K562 (cell line): Measurements from ENCODE around the gene CLCC1. TPM values are rescaled to one million over a fixed set of nuclear protein-coding genes. Genes with fewer than 3 reads are reported as not detected.
A peak's percentile ranks its signal among the peaks of the same experiment; 100 is the strongest.

ENCODE experiments used
- ATAC-seq: fragments of 200-7000 bp; cut with Tn5 transposase; 3 replicates; pipeline ENCODE4 v1.9.1; 2020; ENCODE audit warnings: moderate library complexity
- BruUV-seq: library from RNA; stranded (reverse); fragments of 400-500 nt; replicated peaks from 2 replicates; lab custom pipeline; 2021; lab: Mats Ljungman, UMichigan
- CTCF ChIA-PET: fragments of 300-600 bp; formaldehyde crosslinking; extraction: SDS; loops from one replicate; lab custom pipeline; 2021; ENCODE audit warnings: low intra/inter-chr PET ratio; lab: Yijun Ruan, JAX
- POLR2A ChIA-PET: fragments of 300-600, 350-650 bp; sonication (Branson Sonifier 250); formaldehyde crosslinking; extraction: SDS; loops from one replicate; lab custom pipeline; 2021; ENCODE audit warnings: antibody characterized with exemption, inconsistent platforms; lab: Yijun Ruan, JAX
- DNase-seq, 4 experiments: peaks; one replicate each; pipeline versions ENCODE4 v3.0.0 to v3.0.0-alpha.2; 2011 to 2018; ENCODE audit warnings: low spot score in 3 of 4, mixed read lengths in 3 of 4; ENCODE audit errors: extremely low read depth in 1 of 4
- FAIRE-seq: peaks from 2 replicates; lab custom pipeline; 2011; peaks lifted over from hg19 to GRCh38; lab: Jason Lieb, UNC
- H2AFZ ChIP-seq: 2 replicates; pipeline ENCODE4 v1.6.0; 2011; ENCODE audit warnings: low read depth, low read length, control low read depth, inconsistent platforms
- H3K27ac ChIP-seq: fragments of 200-600 bp; 3 replicates; pipeline ENCODE4 v1.8.0; 2011; ENCODE audit warnings: low read depth, mild to moderate bottlenecking, control low read depth, inconsistent platforms, low read length, moderate library complexity, mixed read lengths; ENCODE audit errors: extremely low read depth
- H3K27me3 ChIP-seq, 2 experiments: fragments of 300-600 bp in 1 of 2; 2 replicates in 1 of 2; 3 replicates in 1 of 2; pipeline versions ENCODE4 v1.6.0 to v1.8.0; 2011; ENCODE audit warnings: inconsistent platforms in 2 of 2, low read length in 2 of 2, mild to moderate bottlenecking in 1 of 2, mixed read lengths in 1 of 2, moderate library complexity in 1 of 2; ENCODE audit not compliant: control insufficient read depth in 2 of 2, insufficient read depth in 2 of 2
- H3K36me3 ChIP-seq: fragments of 300-600 bp; 3 replicates; pipeline ENCODE4 v1.8.0; 2011; ENCODE audit warnings: mild to moderate bottlenecking, low read length, inconsistent platforms; ENCODE audit not compliant: control insufficient read depth, insufficient read depth
- H3K4me1 ChIP-seq, 2 experiments: fragments of 200-600 bp in 1 of 2; replicated peaks in 1 of 2; 2 replicates in 1 of 2; 3 replicates in 1 of 2; pipeline versions ENCODE4 v1.5.1 to v1.8.0; 2011; ENCODE audit warnings: inconsistent platforms in 2 of 2, low read length in 2 of 2, mild to moderate bottlenecking in 1 of 2, mixed read lengths in 1 of 2, moderate library complexity in 1 of 2; ENCODE audit not compliant: control insufficient read depth in 2 of 2, insufficient read depth in 2 of 2
- H3K4me2 ChIP-seq: 2 replicates; pipeline ENCODE4 v1.6.1; 2011; ENCODE audit warnings: low read length, control low read depth, inconsistent platforms, mixed read lengths; ENCODE audit not compliant: insufficient read depth
- H3K4me3 ChIP-seq: fragments of 200-600 bp; sonication (generic), shearing (Covaris generic); 2 replicates; pipeline ENCODE4 v1.5.1; 2016; ENCODE audit warnings: control low read depth, inconsistent platforms
- H3K79me2 ChIP-seq: fragments of 200-600 bp; 3 replicates; pipeline ENCODE4 v1.8.0; 2011; ENCODE audit warnings: low read length, inconsistent platforms; ENCODE audit not compliant: control insufficient read depth, insufficient read depth
- H3K9ac ChIP-seq, 2 experiments: 2 replicates each; pipeline versions ENCODE4 v1.6.0 to v1.6.1; 2011; ENCODE audit warnings: low read depth in 2 of 2, low read length in 2 of 2, control low read depth in 1 of 2, inconsistent platforms in 1 of 2, mild to moderate bottlenecking in 1 of 2, mixed read lengths in 1 of 2; ENCODE audit not compliant: insufficient read depth in 1 of 2
- H3K9me1 ChIP-seq: one replicate; pipeline ENCODE4 v1.6.0; 2011; ENCODE audit warnings: inconsistent platforms, mild to moderate bottlenecking, low read length, moderate library complexity; ENCODE audit not compliant: control insufficient read depth, insufficient read depth
- H3K9me3 ChIP-seq: replicated peaks from 2 replicates; pipeline ENCODE4 v1.5.1; 2011; ENCODE audit warnings: low read depth, low read length, inconsistent platforms; ENCODE audit not compliant: control insufficient read depth, insufficient read depth
- H4K20me1 ChIP-seq: replicated peaks from 2 replicates; pipeline ENCODE4 v1.6.1; 2011; ENCODE audit warnings: low read length, inconsistent platforms, mixed read lengths; ENCODE audit not compliant: control insufficient read depth, insufficient read depth
- ADNP ChIP-seq: fragments of 200-800 bp; sonication (Bioruptor generic); IDR thresholded peaks from 2 replicates; pipeline ENCODE4 v1.6.1; 2016; ENCODE audit warnings: missing genetic modification characterization, missing compliant biosample characterization
- ATF2 ChIP-seq: sonication (generic); formaldehyde crosslinking; IDR thresholded peaks from 2 replicates; pipeline ENCODE4 v1.8.1; 2022; ENCODE audit warnings: missing genetic modification reagents
- OTX1 ChIP-seq: fragments of 450-650 bp; formaldehyde crosslinking; IDR thresholded peaks from 2 replicates; pipeline ENCODE4 v1.4.0; 2022; ENCODE audit warnings: mild to moderate bottlenecking
- SOX6 ChIP-seq: fragments of 450-650 bp; IDR thresholded peaks from 2 replicates; pipeline ENCODE4 v1.6.1; 2014; ENCODE audit warnings: mild to moderate bottlenecking
- SRF ChIP-seq, 2 experiments: fragments of 250-450, 450-650 bp in 1 of 2; sonication (Bioruptor Pico) in 1 of 2; sonication (generic) in 1 of 2; formaldehyde crosslinking; IDR thresholded peaks; 2 replicates each; pipeline versions ENCODE4 v1.5.0 to v1.5.1; 2020 to 2022; ENCODE audit warnings: mild to moderate bottlenecking in 1 of 2, missing genetic modification reagents in 1 of 2
- SRSF1 ChIP-seq: fragments of 200-400 bp; formaldehyde crosslinking; IDR thresholded peaks from 2 replicates; pipeline ENCODE4 v1.6.1; 2017; ENCODE audit warnings: mild to moderate bottlenecking, low read depth, low read length, moderate library complexity
- WGBS: fragments of 100-300 bp; shearing (Covaris generic); methylation state at CpG from one replicate; pipeline ENCODE4 v1.1.6; 2016; ENCODE audit warnings: low coverage, mixed read lengths; ENCODE audit not compliant: insufficient coverage; ENCODE audit errors: missing lambda C conversion rate; 5-methylcytosine and 5-hydroxymethylcytosine counted together
- in situ Hi-C: fragments of 300-500 bp; cut with MboI; formaldehyde crosslinking; loops from 4 replicates; pipeline ENCODE4 v1.15.0; 2018; ENCODE audit warnings: inconsistent platforms, mixed read lengths
- intact Hi-C: fragments of 100-400 bp; cut with micrococcal nuclease; formaldehyde crosslinking; loops from 2 replicates; pipeline ENCODE4 v1.14.2; 2022
- polyA plus RNA-seq, 8 experiments: library from polyadenylated mRNA; depleted of rRNA in 4 of 8; stranded (reverse) in 5 of 8; unstranded in 3 of 8; fragments of >200 nt; fragmentation: Nextera tagmentation in 2 of 8; fragmentation: Illumina TruSeq in 1 of 8; extraction: Ambion mirVana in 2 of 8; extraction: Trizol in 1 of 8; gene quantifications; 2 replicates each; pipeline versions ENCODE4 v1.2.1 to v1.2.3, GENCODE V29; 2011 to 2014; ENCODE audit warnings: inconsistent platforms in 1 of 8, missing spikeins in 1 of 8
- total RNA-seq, 7 experiments: library from RNA; depleted of rRNA in 6 of 7; stranded (reverse); fragments of >200 nt in 6 of 7; fragmentation: Illumina TruSeq in 2 of 7; extraction: Trizol in 2 of 7; gene quantifications; 2 replicates each; pipeline versions ENCODE4 v1.2.1 to v1.2.3, GENCODE V29; 2011 to 2021; ENCODE audit warnings: low replicate concordance in 1 of 7

Gene CLCC1
- total and polyA plus RNA-seq, 9 of the 15 experiments (the other 6 are each of a cell fraction or from before 2014, with no cell fraction given): 28.8 to 63.4 (median 40.4) TPM

DNA sequence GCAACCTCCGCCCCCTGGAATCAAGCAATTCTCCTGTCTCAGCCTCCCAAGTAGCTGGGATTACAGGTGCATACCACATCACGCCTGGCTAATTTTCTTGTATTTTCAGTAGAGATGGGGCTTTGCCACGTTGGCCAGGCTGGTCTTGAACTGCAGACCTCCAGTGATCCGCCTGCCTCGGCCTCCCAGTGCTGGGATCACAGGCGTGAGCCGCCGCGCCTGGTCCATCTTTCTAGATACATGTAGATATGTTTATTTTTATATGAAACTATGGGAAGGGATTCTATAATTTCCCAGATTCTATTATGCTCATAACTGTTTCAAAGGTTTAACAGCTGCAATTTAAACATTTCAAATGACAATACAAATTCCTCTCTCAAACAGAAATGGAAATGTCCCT is 27.1 kb downstream of the CLCC1 start (continued):
- TF ChIP-seq ATF2 (CRISPR knock-in tag) (no peak), OTX1 (CRISPR knock-in tag) (no peak), ADNP (tag) (no peak), SRSF1 (no peak)
- TF ChIP-seq, all 486 proteins: peak for 0

DNA sequence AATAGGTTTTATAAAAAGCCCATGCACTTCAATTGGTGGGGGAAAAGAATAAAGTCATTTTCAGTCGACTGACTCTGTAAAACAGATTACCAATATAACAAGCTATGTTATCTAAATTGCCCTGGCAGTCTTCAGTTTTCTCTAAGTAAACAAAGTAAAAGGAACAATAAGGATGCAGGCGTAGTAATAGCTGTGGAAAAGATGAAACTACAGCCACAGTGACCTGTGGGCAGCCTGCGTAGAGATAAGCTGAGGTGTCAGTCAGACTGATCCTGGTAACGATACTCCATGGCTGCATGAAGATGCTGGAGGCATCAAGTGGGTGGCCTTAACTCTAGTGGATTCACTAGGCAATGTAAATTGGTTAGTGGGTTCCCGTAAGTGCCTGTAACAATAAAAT is 29.3 kb downstream of the CLCC1 start:
- Histone ChIP-seq H3K4me2 (no peak overlapping the region), H3K9me3 (no peaks in the 10 kb centered on the region), H3K4me1 (no peaks in the 10 kb centered on the region), H3K36me3 (peaks cover 97% of the 10 kb centered on the region), H3K79me2 (no peaks in the 10 kb centered on the region), H3K4me3 (no peak overlapping the region), H4K20me1 (no peaks in the 10 kb centered on the region), H3K9ac (no peak overlapping the region), H2AFZ (no peak overlapping the region), H3K9me1 (no peaks in the 10 kb centered on the region), H3K27ac (no peak overlapping the region), H3K27me3 (no peaks in the 10 kb centered on the region)
- BruUV-seq: no TSS peak
- FAIRE-seq (no peak), DNase-seq (no peak), ATAC-seq (no peak)
- in situ Hi-C loops: no loop called here
- TF ChIP-seq SRF (CRISPR knock-in tag; IDR thresholded peaks at IDR 0.05): no peak
- peak; percentile 29; the same call in 1 of the 2 replicates for TF ChIP-seq SOX6
- 74% methylated on average over 5 of the region's 5 CpGs for WGBS
- intact Hi-C loops: no loop called here
- ChIA-PET CTCF (no interaction called here), POLR2A (interaction anchor here (1.1 to 1.4 kb wide), 3 partner anchors 13 to 102 kb away, joined by 3 to 5 read pairs (median 3); no protein-coding TSS in a partner anchor)
